ENCODE data around the gene MARCHF10.

Gene MARCHF10

GRCh38 chr17:62719586-62719985, 88.5 kb downstream of the MARCHF10 start:
- Histone ChIP-seq H3K27me3 (ENCODE audit: control insufficient read depth in 3 of 3, insufficient read depth in 3 of 3, low read depth in 1 of 3, low read length in 3 of 3) (no peaks in the 10 kb centered on the region), H3K79me1 (ENCODE audit: low read depth, low read length) (no peaks in the 10 kb centered on the region), H2BK5ac (ENCODE audit: low read length) (no peak overlapping the region), H3K27ac (replicated peaks; ENCODE audit: low read length) (no peak overlapping the region), H3K9ac (ENCODE audit: low read depth, low read length, poor library complexity) (no peak overlapping the region), H3K23ac (ENCODE audit: low read depth, low read length, poor library complexity) (no peak overlapping the region), H3K4ac (ENCODE audit: low read length) (no peak overlapping the region), H3K4me3 (ENCODE audit: low read length in 2 of 2) (no peak overlapping the region), H3K4me1 (ENCODE audit: control insufficient read depth in 2 of 2, insufficient read depth in 1 of 2, low read depth in 1 of 2, low read length in 2 of 2) (peaks cover 0 to 4% of the 10 kb centered on the region in 2 donors), H2BK15ac (ENCODE audit: low read length) (no peak overlapping the region), H3K18ac (ENCODE audit: low read length) (no peak overlapping the region), H3K9me3 (replicated peaks in 1 of 2; ENCODE audit: control insufficient read depth in 2 of 2, insufficient read depth in 1 of 2, low read depth in 1 of 2, low read length in 2 of 2) (peaks cover 0 to 9% of the 10 kb centered on the region in 2 donors), H3K36me3 (replicated peaks in 1 of 2; ENCODE audit: control insufficient read depth in 2 of 2, insufficient read depth in 2 of 2, low read length in 2 of 2) (no peaks in the 10 kb centered on the region), H2AFZ (ENCODE audit: low read length) (no peak overlapping the region), H2BK120ac (ENCODE audit: low read depth, low read length) (no peak overlapping the region), H2BK12ac (ENCODE audit: low read length) (no peak overlapping the region), H3K4me2 (ENCODE audit: insufficient read depth, low read length, poor library complexity, severe bottlenecking) (no peak overlapping the region), H4K8ac (ENCODE audit: low read depth, low read length) (no peak overlapping the region), H4K91ac (ENCODE audit: low read depth, low read length, poor library complexity) (no peak overlapping the region), H3K14ac (ENCODE audit: low read length) (no peak overlapping the region), H2AK5ac (ENCODE audit: low read depth, low read length) (no peak overlapping the region)
- WGBS, 2 donors (ENCODE audit: extremely low coverage in 2 of 2, insufficient read length in 2 of 2, insufficient replicate concordance in 1 of 2), result no CpG with 5 or more reads among the region's 1 CpG
- no peak for DNase-seq (ENCODE audit: low spot score)

- no peak overlapping the region for H3K4ac ChIP-seq (ENCODE audit: low read length)
- H3K4me2 ChIP-seq (ENCODE audit: insufficient read depth, low read length, poor library complexity, severe bottlenecking), result no peak overlapping the region
- no peak overlapping the region for H4K8ac ChIP-seq (ENCODE audit: low read depth, low read length)
- no peak overlapping the region for H2AK5ac ChIP-seq (ENCODE audit: low read depth, low read length)
- H3K9me3 ChIP-seq (replicated peaks in 1 of 2; ENCODE audit: control insufficient read depth in 2 of 2, insufficient read depth in 1 of 2, low read depth in 1 of 2, low read length in 2 of 2), result peaks cover 0 to 9% of the 10 kb centered on the region in 2 donors
- no peak overlapping the region for H2AFZ ChIP-seq (ENCODE audit: low read length)
- peaks cover 2 to 3% of the 10 kb centered on the region in 2 donors for H3K4me1 ChIP-seq (ENCODE audit: control insufficient read depth in 2 of 2, insufficient read depth in 1 of 2, low read depth in 1 of 2, low read length in 2 of 2)
- no peak overlapping the region for H2BK120ac ChIP-seq (ENCODE audit: low read depth, low read length)
- no peak overlapping the region for H3K9ac ChIP-seq (ENCODE audit: low read depth, low read length, poor library complexity)
- no peak overlapping the region for H3K27ac ChIP-seq (replicated peaks; ENCODE audit: low read length)
- no peak overlapping the region for H2BK12ac ChIP-seq (ENCODE audit: low read length)
- DNase-seq (ENCODE audit: low spot score), result no peak
- no peaks in the 10 kb centered on the region for H3K27me3 ChIP-seq (ENCODE audit: control insufficient read depth in 3 of 3, insufficient read depth in 3 of 3, low read depth in 1 of 3, low read length in 3 of 3)
- no peaks in the 10 kb centered on the region for H3K79me1 ChIP-seq (ENCODE audit: low read depth, low read length)
- H3K18ac ChIP-seq (ENCODE audit: low read length), result no peak overlapping the region
- no peak overlapping the region for H3K14ac ChIP-seq (ENCODE audit: low read length)
- H4K91ac ChIP-seq (ENCODE audit: low read depth, low read length, poor library complexity), result no peak overlapping the region
- no peak overlapping the region for H2BK15ac ChIP-seq (ENCODE audit: low read length)
- H2BK5ac ChIP-seq (ENCODE audit: low read length), result no peak overlapping the region
- H3K4me3 ChIP-seq (ENCODE audit: low read length in 2 of 2), result no peak overlapping the region
- no CpG with 5 or more reads among the region's 11 CpGs for WGBS, 2 donors (ENCODE audit: extremely low coverage in 2 of 2, insufficient read length in 2 of 2, insufficient replicate concordance in 1 of 2)
- no peaks in the 10 kb centered on the region for H3K36me3 ChIP-seq (replicated peaks in 1 of 2; ENCODE audit: control insufficient read depth in 2 of 2, insufficient read depth in 2 of 2, low read length in 2 of 2)
- no peak overlapping the region for H3K23ac ChIP-seq (ENCODE audit: low read depth, low read length, poor library complexity)
Observed at GRCh38 chr17:62718429-62718828, 89.7 kb downstream of the MARCHF10 start.

- no peak overlapping the region for H2AFZ ChIP-seq (ENCODE audit: low read length)
- WGBS, 2 donors (ENCODE audit: extremely low coverage in 2 of 2, insufficient read length in 2 of 2, insufficient replicate concordance in 1 of 2), result no CpG with 5 or more reads among the region's 8 CpGs
Observed at GRCh38 chr17:62717889-62718288, 90.2 kb downstream of the MARCHF10 start.

GRCh38 chr17:62717589-62717855, 90.6 kb downstream of the MARCHF10 start:
- no CpG with 5 or more reads among the region's 6 CpGs for WGBS, 2 donors (ENCODE audit: extremely low coverage in 2 of 2, insufficient read length in 2 of 2, insufficient replicate concordance in 1 of 2)
- H3K9ac ChIP-seq (ENCODE audit: low read depth, low read length, poor library complexity), result no peak overlapping the region
- peaks cover 0 to 9% of the 10 kb centered on the region in 2 donors for H3K9me3 ChIP-seq (replicated peaks in 1 of 2; ENCODE audit: control insufficient read depth in 2 of 2, insufficient read depth in 1 of 2, low read depth in 1 of 2, low read length in 2 of 2)

More at GRCh38 chr17:62717889-62718288, 90.2 kb downstream of the MARCHF10 start:
- Histone ChIP-seq H3K14ac (ENCODE audit: low read length) (no peak overlapping the region), H3K27me3 (ENCODE audit: control insufficient read depth in 3 of 3, insufficient read depth in 3 of 3, low read depth in 1 of 3, low read length in 3 of 3) (no peaks in the 10 kb centered on the region), H3K79me1 (ENCODE audit: low read depth, low read length) (no peaks in the 10 kb centered on the region), H2BK15ac (ENCODE audit: low read length) (no peak overlapping the region), H4K8ac (ENCODE audit: low read depth, low read length) (no peak overlapping the region), H3K36me3 (replicated peaks in 1 of 2; ENCODE audit: control insufficient read depth in 2 of 2, insufficient read depth in 2 of 2, low read length in 2 of 2) (no peaks in the 10 kb centered on the region), H2BK5ac (ENCODE audit: low read length) (peak overlapping the region; percentile 7), H3K4me2 (ENCODE audit: insufficient read depth, low read length, poor library complexity, severe bottlenecking) (no peak overlapping the region), H3K23ac (ENCODE audit: low read depth, low read length, poor library complexity) (no peak overlapping the region), H3K4me1 (ENCODE audit: control insufficient read depth in 2 of 2, insufficient read depth in 1 of 2, low read depth in 1 of 2, low read length in 2 of 2) (peaks cover 2 to 6% of the 10 kb centered on the region in 2 donors), H3K18ac (ENCODE audit: low read length) (no peak overlapping the region), H3K4me3 (ENCODE audit: low read length in 2 of 2) (no peak overlapping the region), H2BK12ac (ENCODE audit: low read length) (no peak overlapping the region), H3K27ac (replicated peaks; ENCODE audit: low read length) (no peak overlapping the region), H3K9ac (ENCODE audit: low read depth, low read length, poor library complexity) (no peak overlapping the region), H2AK5ac (ENCODE audit: low read depth, low read length) (no peak overlapping the region), H2BK120ac (ENCODE audit: low read depth, low read length) (no peak overlapping the region), H4K91ac (ENCODE audit: low read depth, low read length, poor library complexity) (no peak overlapping the region), H3K4ac (ENCODE audit: low read length) (no peak overlapping the region), H3K9me3 (replicated peaks in 1 of 2; ENCODE audit: control insufficient read depth in 2 of 2, insufficient read depth in 1 of 2, low read depth in 1 of 2, low read length in 2 of 2) (peaks cover 0 to 9% of the 10 kb centered on the region in 2 donors)
- DNase-seq (ENCODE audit: low spot score), result no peak

More at GRCh38 chr17:62717589-62717855, 90.6 kb downstream of the MARCHF10 start:
- Histone ChIP-seq H2BK5ac (ENCODE audit: low read length) (peak overlapping the region; percentile 7), H3K23ac (ENCODE audit: low read depth, low read length, poor library complexity) (no peak overlapping the region), H3K79me1 (ENCODE audit: low read depth, low read length) (no peaks in the 10 kb centered on the region), H2AFZ (ENCODE audit: low read length) (no peak overlapping the region), H3K4me3 (ENCODE audit: low read length in 2 of 2) (no peak overlapping the region), H3K4me1 (ENCODE audit: control insufficient read depth in 2 of 2, insufficient read depth in 1 of 2, low read depth in 1 of 2, low read length in 2 of 2) (peaks cover 2 to 6% of the 10 kb centered on the region in 2 donors), H3K36me3 (replicated peaks in 1 of 2; ENCODE audit: control insufficient read depth in 2 of 2, insufficient read depth in 2 of 2, low read length in 2 of 2) (no peaks in the 10 kb centered on the region), H3K14ac (ENCODE audit: low read length) (no peak overlapping the region), H3K4me2 (ENCODE audit: insufficient read depth, low read length, poor library complexity, severe bottlenecking) (no peak overlapping the region), H2BK12ac (ENCODE audit: low read length) (no peak overlapping the region), H3K18ac (ENCODE audit: low read length) (no peak overlapping the region), H2BK15ac (ENCODE audit: low read length) (no peak overlapping the region), H2BK120ac (ENCODE audit: low read depth, low read length) (no peak overlapping the region), H3K27ac (replicated peaks; ENCODE audit: low read length) (no peak overlapping the region), H2AK5ac (ENCODE audit: low read depth, low read length) (peak overlapping the region; percentile 30), H4K91ac (ENCODE audit: low read depth, low read length, poor library complexity) (no peak overlapping the region), H3K27me3 (ENCODE audit: control insufficient read depth in 3 of 3, insufficient read depth in 3 of 3, low read depth in 1 of 3, low read length in 3 of 3) (no peaks in the 10 kb centered on the region), H3K4ac (ENCODE audit: low read length) (no peak overlapping the region), H4K8ac (ENCODE audit: low read depth, low read length) (no peak overlapping the region)
- no peak for DNase-seq (ENCODE audit: low spot score)
